T1000 (cell line): ENCODE measurements around the gene F7.
A peak's percentile ranks its signal among the peaks of the same experiment; 100 is the strongest.
"Not testable (repeated sequence)": the region's sequence is repeated elsewhere in the genome, so short reads cannot be mapped to it uniquely, and the experiment has no call there.

ENCODE experiments used
- DNase-seq: peaks from one replicate; lab custom pipeline; 2025; ENCODE audit warnings: mixed read lengths; lab: John Stamatoyannopoulos, UW

The F7 gene

DNA sequence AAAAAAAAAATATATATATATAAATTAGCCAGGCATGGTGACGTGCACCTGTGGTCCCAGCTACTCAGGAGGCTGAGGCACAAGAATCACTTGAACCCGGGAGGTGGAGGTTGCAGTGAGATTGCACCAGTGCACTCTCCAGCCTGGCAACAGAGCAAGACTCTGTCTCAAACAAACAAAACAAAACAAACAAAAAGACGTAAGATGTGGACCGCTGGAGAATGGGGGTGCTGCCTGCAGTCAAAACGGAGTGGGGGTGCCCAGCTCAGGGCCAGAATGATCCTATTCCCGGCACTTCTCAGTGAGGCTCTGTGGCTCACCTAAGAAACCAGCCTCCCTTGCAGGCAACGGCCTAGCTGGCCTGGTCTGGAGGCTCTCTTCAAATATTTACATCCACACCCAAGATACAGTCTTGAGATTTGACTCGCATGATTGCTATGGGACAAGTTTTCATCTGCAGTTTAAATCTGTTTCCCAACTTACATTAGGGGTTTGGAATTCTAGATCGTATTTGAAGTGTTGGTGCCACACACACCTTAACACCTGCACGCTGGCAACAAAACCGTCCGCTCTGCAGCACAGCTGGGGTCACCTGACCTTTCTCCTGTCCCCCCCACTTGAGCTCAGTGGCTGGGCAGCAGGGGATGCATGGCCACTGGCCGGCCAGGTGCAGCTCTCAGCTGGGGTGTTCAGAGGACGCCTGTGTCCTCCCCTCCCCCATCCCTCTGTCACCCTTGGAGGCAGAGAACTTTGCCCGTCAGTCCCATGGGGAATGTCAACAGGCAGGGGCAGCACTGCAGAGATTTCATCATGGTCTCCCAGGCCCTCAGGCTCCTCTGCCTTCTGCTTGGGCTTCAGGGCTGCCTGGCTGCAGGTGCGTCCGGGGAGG, at the start of gene F7:
Gene F7 (plus strand): TSS at position 760 of the 889 bp plus-strand sequence. CDS start 51 bp downstream, at position 811.
- DNase-seq, result no peak

GRCh38 chr13:113057084-113057483, 48.5 kb upstream of the F7 start:
- no peak for DNase-seq

GRCh38 chr13:113057559-113057958, 48.0 kb upstream of the F7 start:
- not testable (repeated sequence) for DNase-seq

DNA sequence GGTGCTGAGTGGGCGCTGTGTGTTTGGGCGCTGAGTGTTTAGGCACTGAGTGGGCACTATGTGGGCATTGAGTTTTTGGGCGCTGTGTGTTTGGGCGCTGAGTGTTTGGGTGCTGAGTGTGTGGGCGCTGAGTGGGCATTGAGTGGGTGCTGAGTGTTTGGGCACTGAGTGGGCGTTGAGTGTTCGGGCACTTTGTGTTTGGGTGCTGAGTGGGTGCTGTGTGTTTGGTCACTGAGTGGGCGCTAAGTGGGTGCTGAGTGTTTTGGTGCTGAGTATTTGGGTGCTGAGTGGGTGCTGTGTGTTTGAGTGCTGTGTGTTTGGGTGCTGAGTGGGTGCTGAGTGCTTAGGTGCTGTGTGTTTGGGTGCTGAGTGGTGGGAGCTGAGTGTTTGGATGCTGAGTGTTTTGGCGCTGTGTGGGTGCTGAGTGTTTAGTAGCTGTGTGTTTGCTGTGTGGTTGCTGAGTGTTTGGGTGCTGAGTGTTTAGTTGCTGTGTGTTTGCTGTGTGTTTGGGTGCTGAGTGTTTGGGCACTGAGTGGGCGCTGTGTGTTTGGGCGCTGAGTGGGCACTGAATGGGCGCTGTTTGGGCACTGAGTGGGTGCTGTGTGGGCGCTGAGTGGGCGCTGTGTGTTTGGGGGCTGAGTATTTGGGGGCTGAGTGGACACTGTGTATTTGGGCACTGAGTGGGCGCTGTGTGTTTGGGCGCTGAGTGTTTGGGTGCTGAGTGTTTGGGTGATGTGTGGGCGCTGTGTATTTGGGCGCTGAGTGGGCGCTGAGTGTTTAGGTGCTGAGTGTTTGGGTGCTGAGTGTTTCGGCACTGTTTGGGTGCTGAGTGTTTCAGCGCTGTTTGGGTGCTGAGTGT, 47.2 kb upstream of the F7 start:
- DNase-seq, result no peak

GRCh38 chr13:113058988-113059850, 46.4 kb upstream of the F7 start:
- no peak for DNase-seq

DNA sequence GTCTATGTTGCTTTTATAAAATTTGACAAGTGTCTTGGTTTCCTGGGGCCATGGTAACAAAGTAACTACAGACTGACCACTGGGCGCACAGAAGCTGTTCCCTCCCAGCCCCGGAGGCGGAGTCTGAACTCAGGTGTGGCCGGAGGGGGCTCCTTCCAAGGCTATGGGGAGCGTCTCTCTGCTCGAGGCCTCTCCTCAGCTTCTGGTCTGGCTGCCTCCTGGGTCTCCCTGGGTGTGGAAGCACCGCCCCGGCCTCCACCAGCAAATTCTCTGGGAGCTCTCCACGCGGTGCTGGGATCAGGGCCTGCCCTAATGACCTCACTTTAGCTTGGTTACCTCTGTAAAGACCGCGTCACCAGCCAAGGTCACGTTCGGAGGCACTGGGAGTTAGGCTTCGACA, 45.7 kb upstream of the F7 start:
- no peak for DNase-seq

DNA sequence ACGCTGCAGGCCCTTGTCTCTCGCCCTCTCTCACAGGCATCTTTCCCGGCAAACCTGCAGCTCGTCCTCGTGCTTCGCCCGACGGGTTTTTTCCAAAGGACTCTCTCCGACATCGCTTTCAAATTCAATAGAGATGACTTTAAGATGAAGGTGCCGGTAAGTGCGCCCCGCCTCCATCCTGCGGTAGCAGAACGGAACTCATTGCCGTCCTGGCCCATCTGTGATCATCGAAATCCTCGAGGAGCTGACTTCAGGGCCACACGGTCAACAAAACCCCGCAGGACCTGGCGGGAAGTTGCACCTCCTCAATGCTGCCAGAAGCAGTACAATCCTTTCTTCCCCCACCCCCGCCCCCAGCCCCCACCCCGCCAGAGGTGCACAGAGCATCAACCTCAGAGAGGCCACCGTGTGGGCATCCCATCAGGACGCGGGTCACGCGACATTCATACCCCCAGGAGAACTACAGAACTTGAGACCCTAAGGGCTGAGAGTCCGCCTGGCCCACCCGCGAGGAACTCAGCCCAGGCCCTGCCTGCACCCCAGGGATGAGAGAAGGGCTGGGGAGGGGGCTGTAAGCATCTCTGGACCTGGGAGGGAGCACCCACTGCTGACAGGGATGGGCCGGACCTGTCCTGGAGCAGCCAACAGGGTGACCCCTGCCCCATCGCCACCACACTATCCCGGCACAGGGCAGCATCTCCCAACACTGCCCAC, 44.9 kb upstream of the F7 start:
- DNase-seq, result no peak

GRCh38 chr13:113061271-113061625, 44.3 kb upstream of the F7 start:
- DNase-seq, result no peak

DNA sequence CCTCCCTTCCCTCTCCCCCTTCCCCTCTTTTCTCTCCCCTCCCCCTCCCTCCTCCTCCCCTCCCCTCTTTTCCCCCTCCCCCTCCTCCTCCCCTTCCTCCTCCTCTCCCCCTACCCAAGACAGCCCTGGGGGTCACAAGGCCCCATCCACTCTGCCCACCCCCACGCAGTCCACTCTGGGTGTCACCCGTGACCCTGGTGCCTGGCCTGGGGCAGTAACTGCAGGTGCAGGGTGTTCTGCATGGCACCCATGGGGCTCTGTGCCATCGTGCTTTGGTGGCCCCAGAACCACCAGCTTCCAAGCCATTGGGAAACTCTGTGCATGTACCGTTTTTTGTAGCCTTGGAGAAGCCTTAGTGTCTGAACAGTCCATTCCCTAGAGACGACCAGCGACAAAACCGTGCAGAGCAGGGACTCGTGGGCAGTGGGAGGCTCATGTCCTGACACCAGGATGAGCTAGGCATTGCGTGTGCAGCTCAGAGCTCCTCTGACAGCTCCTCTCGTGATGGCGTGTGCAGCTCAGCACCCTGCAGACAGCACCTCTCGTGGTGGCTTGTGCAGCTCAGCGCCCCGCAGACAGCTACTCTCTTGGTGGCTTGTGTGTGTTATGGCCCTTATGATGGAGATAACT, 43.7 kb upstream of the F7 start:
- DNase-seq, result no peak

- no peak for DNase-seq
Measured at GRCh38 chr13:113062691-113063090, 42.9 kb upstream of the F7 start.

DNA sequence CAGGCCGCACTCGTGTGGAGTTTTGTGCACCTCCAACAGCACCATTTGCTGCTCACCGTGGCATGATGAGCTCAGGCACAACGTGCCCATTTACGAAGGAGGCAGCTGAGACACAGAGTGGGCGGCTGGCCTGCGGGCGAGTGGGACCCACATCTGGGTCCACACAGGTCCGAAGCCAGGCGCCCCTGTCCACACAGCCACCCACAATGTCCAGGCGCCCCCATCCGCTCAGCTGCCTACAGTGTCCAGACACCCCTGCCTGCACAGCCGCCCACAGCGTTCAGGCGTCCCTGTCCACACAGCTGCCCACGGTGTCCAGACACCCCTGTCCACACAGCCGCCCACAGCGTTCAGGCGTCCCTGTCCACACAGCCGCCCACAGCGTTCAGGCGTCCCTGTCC, 42.5 kb upstream of the F7 start:
- DNase-seq, result no peak

DNA sequence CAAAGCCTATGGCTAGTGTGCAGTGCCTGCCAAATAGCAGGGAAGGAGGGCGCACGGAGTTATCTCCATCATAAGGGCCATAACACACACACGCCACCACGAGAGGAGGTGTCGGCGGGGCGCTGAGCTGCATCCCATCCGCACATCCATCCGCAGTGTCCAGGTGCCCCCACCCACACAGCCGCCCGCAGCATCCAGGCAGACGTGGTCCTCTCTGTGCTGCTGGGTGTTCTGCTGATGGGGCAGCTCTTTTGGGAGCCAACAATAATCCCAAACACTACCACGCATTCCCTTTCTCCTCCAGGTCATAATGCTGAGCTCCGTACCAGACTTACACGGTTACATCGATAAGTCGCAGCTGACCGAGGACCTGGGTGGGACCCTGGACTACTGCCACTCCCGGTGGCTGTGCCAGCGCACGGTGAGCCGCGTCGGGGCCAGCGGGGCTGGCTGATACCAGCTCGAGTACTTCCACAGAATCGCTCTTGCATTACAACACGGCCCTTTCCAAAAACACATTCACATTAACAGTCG, 41.5 kb upstream of the F7 start:
- no peak for DNase-seq

GRCh38 chr13:113064534-113065405, 40.8 kb upstream of the F7 start:
- DNase-seq, result peak; percentile 70

DNA sequence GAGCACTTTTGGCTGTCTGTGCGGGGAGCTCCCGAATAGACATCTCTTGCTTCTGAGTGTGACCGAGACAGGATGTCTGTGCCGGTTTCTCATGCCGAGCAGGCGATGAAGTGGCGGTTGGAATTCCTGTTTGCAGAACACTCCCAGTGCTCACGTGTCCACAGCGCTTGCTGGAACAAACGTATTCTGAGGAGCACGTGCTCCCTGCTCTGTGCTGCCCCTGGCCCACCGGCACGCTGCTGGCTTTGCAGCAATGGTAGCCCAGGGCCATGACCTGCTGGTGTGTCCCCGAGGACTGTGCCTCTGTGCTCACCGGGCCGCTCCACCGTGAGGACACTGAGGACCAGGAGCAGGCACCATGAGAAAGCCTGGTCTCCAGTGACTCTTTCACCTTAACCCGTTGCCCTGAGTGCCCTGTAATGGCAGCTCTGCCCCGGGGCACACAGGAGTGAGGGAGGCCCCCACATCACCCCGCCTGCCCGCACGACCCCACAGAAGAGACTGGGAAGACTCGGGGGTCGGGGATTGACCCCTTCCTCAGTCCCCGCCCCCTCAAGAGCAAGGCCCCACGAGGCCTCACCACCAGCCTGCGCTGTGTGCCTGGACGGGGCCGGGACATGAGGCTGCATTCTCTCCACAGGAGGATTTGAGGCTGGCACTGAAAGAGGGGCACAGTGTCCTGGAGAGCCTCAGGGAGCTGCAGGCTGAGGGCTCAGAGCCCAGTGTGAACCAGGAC, 40.0 kb upstream of the F7 start:
- DNase-seq, result no peak

- DNase-seq, result no peak
Measured at GRCh38 chr13:113066142-113066455, 39.5 kb upstream of the F7 start.

DNA sequence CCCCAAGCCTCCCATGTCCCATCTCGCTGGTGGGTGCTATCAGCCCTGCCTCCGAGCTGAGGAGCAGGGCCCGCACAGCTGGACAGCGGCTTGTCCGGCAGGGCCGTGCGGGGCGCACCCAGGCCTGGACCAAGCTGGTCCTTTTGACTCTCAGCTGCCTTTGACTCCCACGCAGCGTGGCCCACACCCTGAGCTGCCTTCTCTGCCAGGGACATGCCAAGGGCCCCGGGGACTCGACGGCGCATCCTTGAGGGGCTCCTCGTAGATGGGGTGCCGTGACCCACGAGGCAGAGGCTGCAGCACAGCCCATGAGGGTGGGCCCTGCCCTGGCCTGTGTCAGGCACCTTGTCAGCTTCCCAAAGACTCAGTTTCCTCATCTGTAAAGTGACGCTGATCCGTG, 38.8 kb upstream of the F7 start:
- no peak for DNase-seq

- no peak for DNase-seq
Measured at GRCh38 chr13:113069861-113070805, 35.5 kb upstream of the F7 start.

DNA sequence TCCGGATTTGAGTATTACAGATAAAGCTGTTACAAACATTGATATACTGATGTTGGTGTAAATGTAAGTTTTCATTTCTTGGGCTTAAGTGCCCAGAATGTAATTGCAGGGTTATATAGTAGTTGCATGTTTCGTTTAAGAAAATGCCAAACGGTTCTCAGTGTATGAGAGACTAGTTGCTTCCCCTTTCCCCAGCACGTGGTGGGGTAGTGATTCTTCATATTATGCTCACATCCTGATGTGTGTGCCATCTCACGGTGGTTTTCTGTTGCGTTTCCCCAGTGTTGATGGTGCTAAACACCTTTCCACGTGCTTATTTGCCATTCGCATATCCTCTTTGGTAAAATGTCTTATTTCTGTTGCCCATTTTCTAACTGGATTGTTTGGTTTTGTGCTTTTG, 34.7 kb upstream of the F7 start:
- no peak for DNase-seq
